HG02938 (cell line): ENCODE results near the gene PLEKHG4B.

Source experiments
- ATAC-seq: cut with Tn5 transposase; IDR thresholded peaks from one replicate; pipeline ENCODE4 v1.9.1; 2021; ENCODE audit warnings: mild to moderate bottlenecking, moderate library complexity; ENCODE audit not compliant: unreplicated experiment

Gene PLEKHG4B

GRCh38 chr5:75331-76320 lies 16.3 kb upstream of the PLEKHG4B start:
- ATAC-seq: no peak

DNA sequence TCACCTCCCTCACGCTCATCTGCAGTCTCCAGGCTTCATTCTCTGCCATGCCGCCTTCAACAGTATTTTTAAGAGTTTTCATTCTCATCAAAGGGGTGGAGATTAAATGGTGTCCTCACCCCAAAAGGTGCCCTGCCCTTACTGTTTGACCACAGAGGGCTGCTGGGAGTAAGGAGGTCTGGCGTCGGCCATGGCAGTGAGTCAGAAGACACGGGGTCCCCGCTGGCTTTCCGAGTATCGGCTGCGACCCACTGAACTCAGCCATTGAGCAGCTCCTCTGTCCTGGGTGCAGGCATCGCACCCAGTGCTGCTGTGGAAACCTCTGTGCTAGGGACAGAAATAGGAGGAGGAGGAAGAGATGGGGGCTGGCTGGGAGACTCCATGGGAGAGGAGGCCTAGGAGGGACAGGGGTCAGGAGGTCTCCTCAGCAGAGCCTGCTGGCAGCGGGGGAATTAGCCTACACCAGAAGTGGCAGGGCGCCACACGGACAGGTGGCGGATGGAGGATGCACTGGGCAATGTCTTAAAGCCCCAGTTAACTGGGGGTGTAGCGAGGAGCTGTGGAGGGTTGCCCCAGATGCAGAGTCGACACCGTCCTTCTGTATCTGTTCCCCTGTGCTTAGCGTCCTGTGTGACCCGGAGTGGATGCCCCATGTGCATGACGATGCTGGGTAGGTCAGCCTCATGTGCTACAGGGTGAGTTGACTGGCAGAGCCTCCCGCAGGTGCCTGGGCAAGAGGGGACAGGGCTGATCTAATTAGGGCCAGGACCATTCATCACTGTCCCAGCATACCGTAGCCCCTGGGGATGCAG lies 15.4 kb upstream of the PLEKHG4B start:
- ATAC-seq: no peak

DNA sequence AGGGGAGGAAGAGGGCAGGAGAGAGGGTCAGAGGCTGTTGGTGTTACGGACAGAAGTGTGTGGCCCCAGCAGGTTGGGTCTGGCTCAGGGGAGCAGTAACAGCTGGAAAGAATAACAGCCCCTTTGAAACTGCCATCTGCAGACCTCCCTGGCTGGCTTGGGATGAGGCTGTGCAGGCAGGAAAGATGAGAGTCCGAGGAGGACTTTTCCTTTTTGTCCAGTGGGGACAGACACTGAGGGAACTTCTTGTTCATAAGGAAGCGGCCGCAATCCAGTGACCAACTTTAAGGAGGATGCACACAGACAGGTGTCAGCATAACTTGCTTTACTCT lies 14.8 kb upstream of the PLEKHG4B start:
- no peak for ATAC-seq

DNA sequence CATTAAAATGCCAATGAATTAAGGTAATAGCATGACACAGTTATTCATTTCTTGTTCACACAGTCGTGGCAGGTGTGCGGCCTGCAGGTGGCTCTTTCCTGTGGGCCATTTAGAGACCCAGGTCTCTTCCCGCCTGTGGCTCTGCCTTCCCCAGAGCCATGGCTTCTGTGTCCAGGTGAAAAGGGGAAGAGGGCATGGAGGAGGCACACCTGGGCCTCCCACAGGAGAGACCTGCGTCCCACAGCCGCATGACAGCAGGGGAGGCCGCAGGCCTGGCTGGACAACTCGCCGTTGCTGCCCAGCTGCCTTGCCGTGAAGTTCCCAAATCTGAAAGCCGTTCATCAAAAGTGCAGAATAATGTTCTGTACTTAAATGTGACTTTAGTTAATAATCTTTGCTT lies 14.4 kb upstream of the PLEKHG4B start:
- no peak for ATAC-seq

DNA sequence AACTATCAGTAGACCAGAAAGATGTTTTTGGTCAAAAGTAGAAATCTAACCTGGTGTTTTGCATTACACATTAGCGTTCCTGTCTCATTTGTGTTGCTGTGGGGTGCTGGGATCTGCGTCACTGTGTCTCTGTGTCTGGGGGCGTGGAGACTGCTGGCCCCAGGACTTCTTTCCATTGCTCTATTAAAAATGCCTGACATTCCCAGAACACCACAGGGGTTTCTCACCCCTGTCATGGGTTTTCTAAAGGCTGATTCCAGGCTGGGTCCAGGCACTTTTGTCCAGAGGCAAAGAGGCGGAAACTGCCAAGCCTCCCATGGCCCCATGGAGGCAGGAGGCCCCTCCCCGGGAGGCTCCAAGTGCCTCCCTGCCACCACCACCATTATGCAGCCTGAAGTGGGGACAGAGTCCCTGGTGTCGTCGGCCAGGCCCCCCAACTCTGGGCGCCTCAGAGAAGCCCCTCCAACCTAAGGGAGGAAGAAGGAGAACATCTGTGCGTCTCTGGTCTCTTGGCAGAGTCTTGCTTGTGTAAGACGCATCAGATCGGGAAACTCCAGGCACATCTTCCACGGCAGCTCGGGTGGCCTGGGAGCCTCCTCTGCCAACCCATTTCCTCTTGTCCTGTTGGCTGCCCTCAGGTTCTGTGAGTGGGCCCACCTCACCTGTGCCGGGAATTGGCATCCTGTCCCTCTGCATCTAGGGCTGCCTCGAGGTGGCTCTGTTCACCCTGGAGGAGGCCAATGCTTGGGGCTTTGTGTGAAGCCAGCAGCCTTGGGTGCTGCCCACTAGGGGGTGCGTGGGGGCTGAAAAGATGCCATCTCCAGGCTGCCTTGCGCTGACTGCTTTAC lies 13.8 kb upstream of the PLEKHG4B start:
- ATAC-seq: no peak

DNA sequence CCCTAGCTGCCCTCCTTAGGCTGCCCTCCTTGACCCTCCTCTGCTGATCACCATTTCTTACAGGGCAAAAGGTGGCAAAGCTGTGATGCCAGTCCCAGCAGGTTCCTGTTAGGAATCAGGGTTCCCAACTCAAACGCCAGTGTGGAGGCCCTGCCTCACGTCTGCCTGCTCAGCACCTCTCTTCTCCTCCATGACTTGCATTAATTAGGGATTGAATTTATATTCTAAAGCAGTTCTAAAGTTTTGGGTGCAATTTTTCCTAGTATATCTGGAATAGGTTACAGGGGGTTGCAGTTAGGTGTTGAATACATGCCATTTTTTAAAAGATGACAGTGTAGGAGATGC lies 13.2 kb upstream of the PLEKHG4B start:
- ATAC-seq: no peak

- ATAC-seq: no peak
Measured at GRCh38 chr5:79263-79662, 12.7 kb upstream of the PLEKHG4B start.

DNA sequence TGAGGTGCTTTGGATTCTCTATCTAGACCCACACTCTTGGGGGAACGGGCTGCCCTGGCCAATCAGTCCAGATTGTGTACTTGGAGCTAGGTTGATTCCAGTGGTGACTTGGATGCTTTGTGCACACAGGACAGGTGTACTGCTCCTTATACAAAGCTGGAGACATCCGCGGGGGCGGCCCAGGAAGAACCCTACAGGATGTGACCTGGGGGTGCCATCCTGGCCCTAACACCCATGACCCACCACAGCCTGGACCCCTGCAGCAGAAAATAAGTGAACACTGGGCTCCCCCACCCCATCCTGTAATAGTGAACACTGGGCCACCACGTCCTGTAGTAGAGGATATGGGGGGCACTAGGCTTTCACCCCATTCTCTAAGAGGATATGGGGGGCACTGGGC lies 12.1 kb upstream of the PLEKHG4B start:
- ATAC-seq: no peak

- ATAC-seq: no peak
Measured at GRCh38 chr5:81391-82021, 10.5 kb upstream of the PLEKHG4B start.

- no peak for ATAC-seq
Measured at GRCh38 chr5:82097-82496, 9.9 kb upstream of the PLEKHG4B start.

DNA sequence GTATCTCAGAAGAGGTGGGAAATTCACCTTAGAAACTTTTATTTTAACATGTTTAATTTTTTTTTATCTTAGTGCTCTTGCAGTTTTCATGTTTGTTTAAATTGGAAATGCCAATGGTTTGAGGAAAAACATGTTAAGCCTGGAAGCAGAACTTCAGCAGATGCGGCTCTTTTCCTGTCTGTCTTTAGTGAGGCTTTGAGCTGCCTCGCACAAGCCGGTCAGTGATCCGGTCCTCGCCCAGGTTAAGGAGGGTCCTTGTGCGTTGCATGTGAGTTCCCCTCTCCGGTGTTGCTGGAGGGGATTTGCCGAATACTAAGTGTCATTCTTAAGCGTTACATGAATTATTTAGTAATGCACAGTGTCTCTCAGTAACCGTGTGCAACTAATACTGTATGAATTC lies 9.4 kb upstream of the PLEKHG4B start:
- no peak for ATAC-seq

DNA sequence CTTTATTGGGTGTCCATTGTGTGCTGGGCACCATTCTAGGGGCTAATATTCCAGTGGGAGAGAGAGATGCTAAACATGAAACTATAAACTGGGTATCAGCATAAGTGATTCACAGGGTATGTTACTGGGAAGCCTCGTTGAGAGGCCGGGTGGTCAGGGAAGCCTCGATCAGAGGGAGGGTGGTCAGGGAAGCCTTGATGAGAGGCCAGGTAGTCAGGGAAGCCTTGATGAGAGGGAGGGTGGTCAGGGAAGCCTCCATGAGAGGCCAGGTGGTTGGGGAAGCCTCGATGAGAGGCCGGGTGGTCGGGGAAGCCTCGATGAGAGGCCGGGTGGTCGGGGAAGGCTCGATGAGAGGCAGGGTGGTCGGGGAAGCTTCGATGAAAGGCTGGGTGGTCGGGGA lies 8.9 kb upstream of the PLEKHG4B start:
- no peak for ATAC-seq

DNA sequence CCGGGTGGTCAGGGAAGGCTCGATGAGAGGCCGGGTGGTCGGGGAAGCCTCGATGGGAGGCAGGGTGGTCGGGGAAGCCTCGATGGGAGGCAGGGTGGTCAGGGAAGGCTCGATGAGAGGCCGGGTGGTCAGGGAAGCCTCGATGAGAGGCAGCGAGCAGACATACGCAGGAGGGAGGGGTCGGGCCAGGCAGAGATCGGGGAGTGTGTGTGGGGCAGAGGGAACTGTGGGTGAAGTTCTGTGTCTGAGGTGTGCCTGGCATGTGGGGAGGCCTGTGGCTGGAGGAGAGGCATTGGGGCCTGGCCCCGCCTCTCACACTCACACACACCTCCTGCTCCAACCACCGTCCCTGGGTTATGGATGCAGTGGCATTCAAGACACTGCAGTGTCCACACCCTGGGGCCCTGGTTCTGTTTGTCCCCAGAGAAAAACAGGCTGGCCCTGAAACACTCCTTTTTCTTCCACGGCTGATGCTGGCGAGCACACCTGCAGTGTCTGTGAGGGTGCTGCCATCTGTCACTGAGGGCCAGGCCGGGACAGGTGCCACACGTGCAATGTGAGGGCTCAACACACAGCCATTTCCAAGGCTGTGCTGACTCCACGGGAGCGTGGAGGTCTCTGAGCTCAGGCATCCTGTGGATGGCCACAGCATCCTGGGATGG lies 6.5 kb upstream of the PLEKHG4B start:
- ATAC-seq: no peak

GRCh38 chr5:89337-90286 lies 2.4 kb upstream of the PLEKHG4B start:
- ATAC-seq: no peak

DNA sequence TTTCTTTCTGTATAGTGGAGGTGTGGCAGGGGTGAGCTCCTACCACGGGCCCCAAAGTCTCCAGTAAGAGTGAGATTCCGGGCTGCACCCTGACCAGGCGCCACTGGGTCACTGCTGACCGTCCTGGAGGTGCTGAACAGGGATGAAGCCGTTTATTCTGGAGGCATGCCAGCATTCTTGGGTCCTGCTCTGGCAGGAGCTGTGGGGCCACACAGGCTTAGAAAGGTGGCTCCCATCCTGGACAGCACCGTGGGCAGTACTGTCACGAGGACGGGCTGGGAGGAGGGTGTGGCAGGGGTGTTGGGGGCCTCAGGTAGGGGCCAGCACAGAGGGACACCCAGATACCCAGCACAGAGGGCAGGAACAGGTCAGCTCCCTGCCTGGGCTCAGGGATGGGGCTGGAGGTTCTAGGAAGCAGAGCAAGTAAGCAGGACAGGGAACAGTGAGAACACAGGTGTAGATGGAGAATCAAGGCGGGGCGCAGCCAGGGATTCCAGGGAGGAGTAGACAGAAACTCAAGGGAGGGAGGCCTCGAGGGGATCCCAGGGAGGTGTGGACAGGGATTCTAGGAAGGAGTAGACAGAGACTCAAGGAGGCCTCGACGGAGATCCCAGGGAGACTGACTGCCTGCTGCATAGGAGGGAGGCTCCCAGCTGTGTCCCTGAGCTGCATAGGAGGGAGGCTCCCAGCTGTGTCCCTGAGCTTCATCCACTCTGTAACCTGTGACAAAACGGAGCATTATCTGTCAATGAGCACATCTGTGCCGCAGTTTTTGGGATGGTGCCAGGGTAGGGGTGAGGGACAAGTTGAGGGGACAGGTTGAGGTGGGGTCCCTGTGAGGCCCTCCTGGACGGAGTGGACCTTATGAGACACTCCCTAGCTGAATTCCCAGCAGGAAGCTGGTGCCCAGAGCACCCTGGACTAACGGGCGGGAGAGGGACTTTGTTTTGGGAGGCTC lies 1.1 kb upstream of the PLEKHG4B start:
- no peak for ATAC-seq

GRCh38 chr5:92401-93220 lies 643 bp downstream of the PLEKHG4B start:
- ATAC-seq: no peak
